Measurements from ENCODE around the gene OR52R1.
"Not testable (repeated sequence)": the region's sequence is repeated elsewhere in the genome, so short reads cannot be mapped to it uniquely, and the experiment has no call there.

Gene OR52R1

GRCh38 chr11:4801316-4801715, 2.9 kb downstream of the OR52R1 start:
- not testable (repeated sequence) for H3K36me3 ChIP-seq (ENCODE audit: control insufficient read depth, insufficient read depth, low read length); H3K27me3 ChIP-seq (ENCODE audit: control insufficient read depth, insufficient read depth, low read length); H3K4me1 ChIP-seq (ENCODE audit: control insufficient read depth, insufficient read depth, low read length); H3K27ac ChIP-seq (ENCODE audit: low read depth, low read length); H3K9me3 ChIP-seq (ENCODE audit: control insufficient read depth, insufficient read depth, low read length); H3K4me3 ChIP-seq (ENCODE audit: low read depth, low read length); H3K9ac ChIP-seq (ENCODE audit: low read depth, low read length)

DNA sequence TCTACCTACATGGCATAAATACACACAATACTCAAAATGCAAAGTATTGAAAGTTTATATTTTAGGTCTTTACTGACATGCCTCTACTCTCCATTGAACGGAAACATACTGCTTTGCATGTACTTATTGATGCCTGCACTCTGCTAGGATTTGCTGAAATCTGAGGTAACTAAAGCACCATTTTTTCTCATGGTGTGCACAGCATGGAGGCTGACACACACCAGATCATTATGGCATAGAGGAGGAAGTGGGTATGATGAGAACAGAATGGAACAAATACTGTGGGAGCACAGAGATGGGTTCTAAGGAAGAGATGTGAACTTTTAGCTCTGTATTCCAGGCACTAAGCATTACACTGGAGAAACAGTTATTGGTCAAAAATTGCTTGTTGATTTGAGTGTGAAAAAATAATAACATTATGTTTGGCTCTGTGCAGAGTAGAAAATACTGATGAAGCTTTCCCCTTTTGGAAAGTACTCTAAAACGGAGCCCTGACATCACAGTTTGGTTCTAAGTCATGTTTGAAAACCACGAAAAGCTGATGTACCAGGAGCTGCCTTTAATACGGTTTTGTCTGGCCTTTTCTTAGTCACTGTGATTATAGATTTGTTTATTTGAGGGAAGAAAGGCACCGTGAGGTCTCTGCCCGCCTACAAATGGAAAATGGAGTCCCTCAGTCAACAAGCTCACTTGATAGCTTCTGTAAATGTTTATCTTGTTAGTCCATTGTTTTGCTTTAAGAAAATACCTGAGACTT, 5.6 kb downstream of the OR52R1 start:
- H3K9me3 ChIP-seq (ENCODE audit: control insufficient read depth, insufficient read depth, low read length) = no peaks in the 10 kb centered on the region
- H3K27me3 ChIP-seq (ENCODE audit: control insufficient read depth, insufficient read depth, low read length) = no peaks in the 10 kb centered on the region
- H3K36me3 ChIP-seq (ENCODE audit: control insufficient read depth, insufficient read depth, low read length) = no peaks in the 10 kb centered on the region
- no peaks in the 10 kb centered on the region for H3K4me1 ChIP-seq (ENCODE audit: control insufficient read depth, insufficient read depth, low read length)
- H3K27ac ChIP-seq (ENCODE audit: low read depth, low read length) = no peak overlapping the region
- no peak overlapping the region for H3K4me3 ChIP-seq (ENCODE audit: low read depth, low read length)
- H3K9ac ChIP-seq (ENCODE audit: low read depth, low read length) = no peak overlapping the region

GRCh38 chr11:4797206-4797605, 7.0 kb downstream of the OR52R1 start:
- H3K27me3 ChIP-seq (ENCODE audit: control insufficient read depth, insufficient read depth, low read length) = no peaks in the 10 kb centered on the region
- H3K27ac ChIP-seq (ENCODE audit: low read depth, low read length) = no peak overlapping the region
- no peak overlapping the region for H3K9ac ChIP-seq (ENCODE audit: low read depth, low read length)
- no peaks in the 10 kb centered on the region for H3K4me1 ChIP-seq (ENCODE audit: control insufficient read depth, insufficient read depth, low read length)
- H3K4me3 ChIP-seq (ENCODE audit: low read depth, low read length) = no peak overlapping the region
- H3K36me3 ChIP-seq (ENCODE audit: control insufficient read depth, insufficient read depth, low read length) = no peaks in the 10 kb centered on the region
- no peaks in the 10 kb centered on the region for H3K9me3 ChIP-seq (ENCODE audit: control insufficient read depth, insufficient read depth, low read length)

DNA sequence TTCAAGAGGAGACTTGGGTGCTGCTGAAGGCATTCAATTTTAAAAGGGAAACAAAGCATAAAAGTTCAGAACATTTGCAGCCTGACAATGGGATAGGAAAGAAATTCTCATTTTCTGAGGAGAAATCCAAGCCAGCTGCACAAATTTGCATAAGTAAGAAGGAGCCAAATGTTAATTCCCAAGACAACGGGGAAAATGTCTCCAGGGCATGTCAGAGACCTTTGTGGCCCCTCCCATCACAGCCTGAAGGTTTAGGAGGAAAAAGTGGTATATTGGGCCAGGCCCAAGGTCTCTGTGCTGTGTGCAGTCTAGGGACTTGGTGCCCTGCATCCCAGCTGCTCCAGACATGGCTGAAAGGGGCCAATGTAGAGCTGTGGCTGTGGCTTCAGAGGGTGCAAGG, 21.7 kb downstream of the OR52R1 start:
- Histone ChIP-seq H3K27me3 (ENCODE audit: control insufficient read depth, insufficient read depth, low read length) (no peaks in the 10 kb centered on the region), H3K9me3 (ENCODE audit: control insufficient read depth, insufficient read depth, low read length) (peaks cover 3% of the 10 kb centered on the region; the same call in 1 of the 2 replicates), H3K9ac (ENCODE audit: low read depth, low read length) (no peak overlapping the region)

DNA sequence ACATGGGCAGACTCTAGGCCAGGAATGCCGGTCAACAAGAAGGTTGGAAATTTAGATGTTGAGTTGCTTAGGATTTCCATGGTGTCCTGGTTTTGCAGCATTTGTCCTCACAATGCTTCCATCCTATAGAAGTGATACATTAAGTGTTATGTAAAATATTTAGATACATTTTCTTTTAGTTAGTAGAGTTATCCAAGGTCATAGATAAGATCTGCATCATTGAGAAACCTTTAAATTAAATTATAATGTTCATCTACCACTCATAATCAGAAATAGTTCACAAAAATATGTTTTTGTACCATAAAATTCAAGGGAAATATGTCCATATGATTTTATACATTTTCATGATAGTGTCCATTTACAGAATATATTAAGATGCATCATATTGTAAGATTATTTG, 34.3 kb downstream of the OR52R1 start, which contains the start of gene OR51F1:
TSS of gene OR51F1 (minus strand) at position 101 of the 400 bp plus-strand sequence. CDS start at position 101, 0 bp downstream.
- Histone ChIP-seq H3K27ac (ENCODE audit: low read depth, low read length) (no peak within 1 kb of the TSS), H3K27me3 (ENCODE audit: control insufficient read depth, insufficient read depth, low read length) (no peaks in the 10 kb centered on the region), H3K9me3 (ENCODE audit: control insufficient read depth, insufficient read depth, low read length) (no peaks in the 10 kb centered on the region), H3K9ac (ENCODE audit: low read depth, low read length) (no peak within 1 kb of the TSS), H3K36me3 (ENCODE audit: control insufficient read depth, insufficient read depth, low read length) (no peaks in the 10 kb centered on the region), H3K4me1 (ENCODE audit: control insufficient read depth, insufficient read depth, low read length) (no peaks in the 10 kb centered on the region), H3K4me3 (ENCODE audit: low read depth, low read length) (no peak within 1 kb of the TSS)

More for the DNA sequence above, 21.7 kb downstream of the OR52R1 start:
- H3K4me3 ChIP-seq (ENCODE audit: low read depth, low read length) = no peak overlapping the region
- no peak overlapping the region for H3K27ac ChIP-seq (ENCODE audit: low read depth, low read length)
- no peaks in the 10 kb centered on the region for H3K4me1 ChIP-seq (ENCODE audit: control insufficient read depth, insufficient read depth, low read length)
- no peaks in the 10 kb centered on the region for H3K36me3 ChIP-seq (ENCODE audit: control insufficient read depth, insufficient read depth, low read length)

DNA sequence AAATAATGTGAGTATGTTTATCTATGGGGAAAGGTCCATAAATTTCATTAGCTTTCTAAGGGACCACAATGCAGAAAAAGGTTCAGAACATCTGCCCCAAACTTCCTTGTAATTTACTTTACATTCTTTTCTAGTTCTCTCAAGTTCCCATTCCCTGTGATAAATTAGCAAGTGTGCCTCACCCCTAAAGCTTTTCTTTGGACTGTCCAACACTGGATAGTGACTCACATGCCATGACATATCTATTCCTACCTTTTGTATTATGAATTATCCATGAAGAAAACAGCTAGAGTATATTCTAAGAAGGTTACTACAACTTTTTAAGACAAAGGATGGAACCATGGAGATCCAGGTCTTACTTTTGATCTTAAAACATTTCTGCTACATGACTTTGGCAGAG, 36.1 kb downstream of the OR52R1 start:
- Histone ChIP-seq H3K9me3 (ENCODE audit: control insufficient read depth, insufficient read depth, low read length) (no peaks in the 10 kb centered on the region), H3K9ac (ENCODE audit: low read depth, low read length) (no peak overlapping the region), H3K27me3 (ENCODE audit: control insufficient read depth, insufficient read depth, low read length) (no peaks in the 10 kb centered on the region), H3K27ac (ENCODE audit: low read depth, low read length) (no peak overlapping the region), H3K4me1 (ENCODE audit: control insufficient read depth, insufficient read depth, low read length) (no peaks in the 10 kb centered on the region), H3K36me3 (ENCODE audit: control insufficient read depth, insufficient read depth, low read length) (no peaks in the 10 kb centered on the region), H3K4me3 (ENCODE audit: low read depth, low read length) (no peak overlapping the region)

DNA sequence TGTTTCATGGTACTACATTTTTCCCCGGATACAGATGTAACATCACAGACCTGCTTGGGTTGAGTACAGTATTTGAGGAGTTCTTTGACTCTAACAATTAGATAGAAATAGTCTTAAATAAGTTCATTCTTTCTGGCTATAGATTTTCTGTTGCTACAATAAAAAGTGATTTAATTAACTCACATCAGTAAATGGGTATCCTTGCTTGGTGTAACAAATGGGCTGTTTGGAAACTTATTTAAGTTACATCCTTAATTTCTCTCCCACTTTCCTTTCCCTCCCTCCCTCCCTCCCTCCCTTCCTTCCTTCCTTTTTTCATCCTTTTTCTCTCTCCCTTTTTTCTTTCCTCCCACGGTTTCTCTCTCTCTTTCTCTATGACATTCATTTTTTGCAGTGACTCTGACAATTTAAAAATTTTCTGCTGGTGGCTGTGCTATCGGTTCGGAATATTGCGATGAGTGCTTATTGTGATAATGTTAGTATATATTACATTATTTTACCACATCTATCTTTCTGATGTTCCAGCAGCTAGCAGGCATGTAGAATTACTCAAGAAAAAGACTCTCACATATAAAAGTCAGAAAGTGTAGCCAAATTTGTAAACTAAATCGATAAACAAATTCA, 37.6 kb downstream of the OR52R1 start:
- Histone ChIP-seq H3K27ac (ENCODE audit: low read depth, low read length) (no peak overlapping the region), H3K27me3 (ENCODE audit: control insufficient read depth, insufficient read depth, low read length) (no peaks in the 10 kb centered on the region), H3K9ac (ENCODE audit: low read depth, low read length) (no peak overlapping the region), H3K9me3 (ENCODE audit: control insufficient read depth, insufficient read depth, low read length) (no peaks in the 10 kb centered on the region), H3K4me1 (ENCODE audit: control insufficient read depth, insufficient read depth, low read length) (no peaks in the 10 kb centered on the region), H3K4me3 (ENCODE audit: low read depth, low read length) (no peak overlapping the region), H3K36me3 (ENCODE audit: control insufficient read depth, insufficient read depth, low read length) (no peaks in the 10 kb centered on the region)

DNA sequence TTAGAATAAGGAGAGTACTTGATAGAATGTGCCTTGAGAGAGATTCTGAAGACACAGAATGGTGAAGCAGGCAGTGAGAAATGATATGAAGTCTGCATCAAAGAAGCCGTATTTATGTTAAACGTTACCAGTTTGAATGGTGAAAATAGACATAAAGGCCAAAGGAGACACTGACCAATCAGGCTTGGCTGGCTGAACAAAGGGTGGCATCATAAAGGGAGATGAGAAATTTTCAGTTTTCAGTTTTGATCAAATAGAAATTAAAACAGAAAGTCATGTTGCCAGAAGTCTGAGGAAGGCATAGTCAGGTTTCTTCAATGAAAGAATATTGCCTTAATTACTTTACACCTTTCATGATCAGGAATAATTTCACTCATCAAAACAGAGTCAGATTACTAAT, 41.1 kb downstream of the OR52R1 start:
- no peaks in the 10 kb centered on the region for H3K9me3 ChIP-seq (ENCODE audit: control insufficient read depth, insufficient read depth, low read length)

More for the DNA sequence above, 41.1 kb downstream of the OR52R1 start:
- no peaks in the 10 kb centered on the region for H3K27me3 ChIP-seq (ENCODE audit: control insufficient read depth, insufficient read depth, low read length)
- H3K4me1 ChIP-seq (ENCODE audit: control insufficient read depth, insufficient read depth, low read length) = peaks cover 6% of the 10 kb centered on the region; the same call in 1 of the 2 replicates
- H3K9ac ChIP-seq (ENCODE audit: low read depth, low read length) = no peak overlapping the region
- H3K27ac ChIP-seq (ENCODE audit: low read depth, low read length) = no peak overlapping the region
- no peaks in the 10 kb centered on the region for H3K36me3 ChIP-seq (ENCODE audit: control insufficient read depth, insufficient read depth, low read length)
- no peak overlapping the region for H3K4me3 ChIP-seq (ENCODE audit: low read depth, low read length)
